IPS-NIHi7 (cell line): ENCODE measurements around the gene DLG2.

Source experiments
- DNase-seq: peaks from one replicate; pipeline ENCODE4 v3.0.0; 2012; ENCODE audit warnings: mixed read lengths; ENCODE audit errors: extremely low spot score

DLG2 gene

DNA sequence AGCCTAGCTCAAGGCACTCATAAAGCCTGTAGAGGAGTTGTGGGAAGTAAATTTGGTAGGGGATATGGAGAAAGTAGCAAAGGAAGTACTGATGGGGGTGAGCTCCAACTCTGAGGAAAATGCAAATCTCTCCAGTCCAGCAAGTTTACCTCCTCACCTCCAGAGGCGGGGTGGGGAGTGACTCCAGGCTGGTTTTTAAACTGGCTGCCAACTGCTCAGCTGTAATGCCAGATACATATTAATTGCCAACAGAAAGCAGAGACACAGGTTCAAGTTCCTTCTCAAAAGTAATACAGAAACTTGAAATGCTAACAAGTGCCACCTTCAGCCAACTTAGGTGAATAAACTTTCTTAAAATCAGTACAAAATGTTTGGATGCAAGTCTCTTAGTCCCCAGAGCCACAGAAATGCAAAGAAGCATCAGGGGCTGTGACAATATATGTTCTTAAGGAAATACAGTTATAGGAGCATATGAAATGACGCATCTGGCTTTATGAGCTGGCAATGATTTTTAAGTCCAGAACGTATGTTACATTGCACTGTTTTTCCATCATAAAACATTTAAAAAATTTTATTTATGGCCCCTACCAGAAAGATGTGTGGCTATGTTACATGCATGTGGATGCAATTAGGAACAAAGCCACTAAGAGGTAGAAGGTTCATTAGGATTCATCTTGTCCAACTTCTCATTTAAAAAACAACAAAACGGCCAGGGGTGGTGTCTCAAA, 1904.6 kb downstream of the DLG2 start:
- peak; percentile 20 for DNase-seq

- no peak for DNase-seq
These were observed 1905.9 kb downstream of the DLG2 start for GRCh38 chr11:83721263-83721662.

DNA sequence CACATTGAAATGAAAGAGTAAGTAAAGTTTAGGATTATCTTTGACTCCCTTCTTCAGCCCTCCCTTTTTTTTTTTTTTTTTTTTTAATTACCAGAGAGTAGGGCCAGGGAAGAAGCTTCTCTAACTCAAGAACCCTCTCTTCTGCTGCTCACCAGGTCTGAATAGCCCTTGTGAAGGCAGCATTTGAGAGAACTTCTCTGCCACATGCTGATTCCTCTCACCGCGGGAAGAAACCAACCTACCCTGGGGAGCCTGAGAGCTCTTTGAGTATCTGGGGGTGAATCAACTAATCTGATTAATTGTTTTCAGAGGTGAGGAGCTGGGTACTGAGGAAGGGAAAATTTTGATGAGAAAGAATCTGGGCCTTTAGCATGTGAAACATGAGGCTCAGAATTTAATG, 1906.5 kb downstream of the DLG2 start:
- no peak for DNase-seq

GRCh38 chr11:83717537-83717936, 1909.6 kb downstream of the DLG2 start:
- DNase-seq: no peak

DNA sequence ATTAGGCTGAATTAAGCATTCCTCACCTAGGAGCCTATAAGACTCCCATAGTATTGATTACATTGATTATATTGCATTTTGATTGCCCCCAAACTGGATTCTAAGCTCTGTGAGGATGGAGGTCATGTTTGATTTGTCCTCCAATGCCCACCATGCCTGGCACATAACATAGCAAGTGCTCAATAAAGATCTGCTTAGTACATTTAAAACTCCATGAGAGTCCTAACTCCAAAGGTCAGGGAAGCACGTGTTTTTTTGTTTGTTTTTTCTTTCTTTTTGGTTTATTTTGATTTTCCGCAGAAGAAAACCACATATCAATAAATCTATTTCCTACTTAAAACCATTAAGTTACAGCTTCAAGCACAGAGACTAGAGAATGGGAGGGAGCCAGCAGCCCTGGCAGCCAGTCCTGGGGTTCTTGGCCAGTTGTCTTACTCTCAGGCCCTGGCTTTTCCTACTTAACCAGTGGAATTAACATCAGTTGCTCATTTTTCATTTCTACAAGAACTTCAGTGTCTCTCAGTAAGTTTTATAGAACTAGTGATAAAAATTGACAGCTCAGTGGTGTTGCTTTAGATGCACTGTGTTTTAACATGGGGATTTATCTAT, 1911.1 kb downstream of the DLG2 start:
- no peak for DNase-seq

- no peak for DNase-seq
These were observed 1913.4 kb downstream of the DLG2 start for GRCh38 chr11:83713708-83714107.

- DNase-seq: no peak
These were observed 1916.0 kb downstream of the DLG2 start for GRCh38 chr11:83711106-83711527.

DNA sequence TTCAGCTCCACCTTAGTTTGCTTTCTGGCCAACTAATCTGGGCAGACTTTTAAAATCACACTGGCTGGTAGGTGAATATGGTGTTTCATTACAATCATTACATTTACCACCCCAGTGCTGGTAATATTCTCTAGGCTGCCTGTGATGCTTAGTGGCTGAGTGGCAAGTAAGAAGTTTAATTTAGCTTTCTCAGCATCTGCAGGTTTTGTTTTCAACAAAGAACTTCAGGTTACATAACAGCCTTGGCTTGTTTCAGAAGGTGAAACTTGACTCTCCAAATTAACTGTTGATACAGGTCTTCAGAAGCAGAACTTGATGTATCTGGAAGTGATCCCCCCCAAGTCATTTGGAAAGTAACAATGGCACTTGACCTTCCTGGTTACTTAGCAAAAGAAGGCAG, 1917.7 kb downstream of the DLG2 start:
- DNase-seq: no peak

DNA sequence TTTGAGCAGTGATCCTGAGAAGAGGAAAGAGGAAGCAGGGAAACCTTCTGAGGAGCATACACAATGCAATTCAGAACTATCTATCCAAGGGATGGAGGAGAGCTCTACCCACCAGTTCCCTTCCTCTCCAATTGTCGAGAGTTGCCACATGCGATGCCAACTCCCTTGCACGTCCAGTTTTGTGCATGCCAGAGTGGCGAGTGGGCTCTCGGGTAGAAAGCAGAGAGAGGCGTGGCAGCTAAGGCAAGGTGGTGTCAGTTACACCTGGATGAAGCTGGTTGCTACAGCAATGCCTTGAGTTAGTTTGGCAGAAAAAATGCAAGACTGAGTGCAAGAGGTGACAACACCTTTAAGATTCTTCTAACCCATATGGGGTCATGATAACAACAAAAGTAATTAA, 1920.6 kb downstream of the DLG2 start:
- no peak for DNase-seq

DNA sequence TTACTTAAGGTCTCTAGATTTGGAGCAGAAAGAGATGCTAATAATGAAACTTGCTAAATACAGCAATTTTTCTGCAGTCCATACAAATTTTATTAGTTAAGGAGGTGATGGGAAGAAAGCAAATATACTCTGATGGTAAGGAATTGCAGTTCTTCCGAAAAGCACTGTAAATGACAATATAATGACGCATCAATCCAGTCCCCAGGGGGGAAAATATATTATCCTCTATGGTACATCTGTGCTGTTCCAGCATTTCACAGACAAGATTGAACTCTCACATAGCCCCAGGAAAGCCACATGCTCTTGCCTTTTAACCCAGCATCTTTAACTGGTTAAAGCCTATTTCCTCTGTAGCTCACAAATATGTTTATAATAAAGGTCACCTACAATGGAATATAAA, 1924.3 kb downstream of the DLG2 start:
- DNase-seq: no peak

GRCh38 chr11:83697518-83697917, 1929.6 kb downstream of the DLG2 start:
- DNase-seq: no peak

- DNase-seq: no peak
These were observed 1932.1 kb downstream of the DLG2 start for GRCh38 chr11:83695046-83695445.

DNA sequence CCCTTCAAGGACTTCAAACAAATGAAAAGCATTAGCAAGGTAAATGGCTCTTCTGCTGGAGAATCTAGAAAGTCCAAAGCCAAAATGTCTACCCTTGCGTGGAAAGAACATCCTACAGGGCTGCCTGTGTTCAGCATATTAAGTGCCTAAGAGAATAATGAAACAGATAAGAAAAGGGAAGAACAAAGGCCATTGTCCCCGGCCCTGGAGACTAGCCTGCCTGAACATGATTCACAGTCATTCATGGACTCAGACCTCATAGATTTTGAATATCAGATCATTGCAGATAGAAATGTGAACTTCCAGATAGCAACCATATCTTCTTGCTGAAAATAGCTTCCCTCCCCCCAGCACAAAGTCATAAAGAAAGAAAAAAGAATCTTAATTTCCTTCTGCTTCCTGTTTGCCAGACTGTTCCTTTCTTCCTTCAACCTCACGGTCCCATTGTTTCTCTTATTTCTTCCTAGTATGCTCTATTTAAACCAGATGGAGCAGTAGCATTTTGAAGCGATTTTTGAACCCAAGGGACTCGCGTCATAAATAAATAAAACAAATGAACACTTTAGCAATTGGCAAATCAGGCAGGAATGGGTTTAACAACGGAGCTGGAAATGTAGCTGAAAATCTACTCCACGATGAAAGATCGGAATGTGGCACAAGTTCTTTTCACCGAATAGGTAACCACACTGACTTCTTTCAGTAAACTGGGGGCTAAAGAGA, 1932.8 kb downstream of the DLG2 start:
- DNase-seq: no peak

DNA sequence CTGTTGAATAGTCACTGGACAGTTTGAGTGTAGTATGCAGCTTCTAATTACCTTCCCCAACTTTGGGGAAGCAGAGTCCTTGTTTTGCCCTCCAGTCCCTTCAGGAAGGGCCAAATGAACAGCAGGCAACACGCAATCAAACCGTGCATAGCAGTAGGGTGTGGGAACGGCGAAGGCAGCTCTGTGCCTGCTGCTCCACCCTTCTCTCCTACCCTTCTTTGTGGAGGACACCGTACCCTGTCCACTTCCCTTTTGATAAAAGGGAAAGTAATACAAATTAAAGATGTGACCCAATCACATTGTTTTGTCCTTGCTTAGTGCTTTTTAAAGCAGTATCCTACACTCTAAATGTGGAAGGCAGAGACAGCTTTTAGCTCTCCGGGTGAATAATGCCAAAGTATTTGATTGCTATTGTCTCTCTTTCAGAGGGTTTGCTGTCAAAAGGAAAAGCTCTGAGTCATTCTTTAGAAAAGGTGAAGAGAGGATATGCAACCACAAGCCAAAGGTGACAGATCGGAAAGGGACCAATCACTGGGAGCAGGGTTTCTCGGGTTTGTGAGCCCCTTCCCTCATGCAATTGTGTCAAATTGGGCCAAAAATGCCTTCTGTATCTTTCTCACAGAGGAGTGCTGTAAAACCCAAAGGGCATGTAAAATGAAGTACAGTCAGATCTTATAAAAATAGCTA, 1933.7 kb downstream of the DLG2 start:
- DNase-seq: peak; percentile 41

DNA sequence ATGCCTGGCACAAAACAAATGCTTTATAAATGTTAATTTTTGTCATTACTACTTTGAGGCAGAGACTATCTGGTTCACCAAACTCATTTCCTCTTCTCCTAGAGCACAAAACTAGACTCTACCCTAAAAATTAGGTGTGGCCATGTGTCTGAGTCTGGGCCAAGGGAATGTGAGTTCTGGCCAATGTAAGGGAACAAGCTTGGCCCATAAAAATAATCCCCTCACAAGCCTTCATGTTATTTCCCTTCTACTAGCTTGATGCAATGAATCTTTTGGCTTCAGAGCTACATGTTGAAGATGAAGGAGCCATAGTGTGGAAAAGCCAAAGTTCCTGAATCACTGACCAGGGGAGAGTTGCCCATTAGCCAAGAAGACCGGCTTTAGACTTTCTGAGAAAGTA, 1934.5 kb downstream of the DLG2 start:
- DNase-seq: no peak

- no peak for DNase-seq
These were observed 1935.6 kb downstream of the DLG2 start for GRCh38 chr11:83691451-83691950.

GRCh38 chr11:83689144-83689780, 1937.9 kb downstream of the DLG2 start:
- DNase-seq: no peak

GRCh38 chr11:83687787-83688186, 1939.4 kb downstream of the DLG2 start:
- no peak for DNase-seq

- DNase-seq: no peak
These were observed 1941.4 kb downstream of the DLG2 start for GRCh38 chr11:83685730-83686129.

GRCh38 chr11:83684071-83684470, 1943.1 kb downstream of the DLG2 start:
- DNase-seq: no peak

- DNase-seq: no peak
These were observed 1944.6 kb downstream of the DLG2 start for GRCh38 chr11:83682611-83682973.
